ENCODE measurements around the gene OTUB2. TPM values are rescaled to one million over a fixed set of nuclear protein-coding genes. Genes with fewer than 3 reads are reported as not detected.

Gene OTUB2
- total RNA-seq, 6 experiments from 2014 or later, result 0.59 to 3.7 (median 0.85) TPM

DNA sequence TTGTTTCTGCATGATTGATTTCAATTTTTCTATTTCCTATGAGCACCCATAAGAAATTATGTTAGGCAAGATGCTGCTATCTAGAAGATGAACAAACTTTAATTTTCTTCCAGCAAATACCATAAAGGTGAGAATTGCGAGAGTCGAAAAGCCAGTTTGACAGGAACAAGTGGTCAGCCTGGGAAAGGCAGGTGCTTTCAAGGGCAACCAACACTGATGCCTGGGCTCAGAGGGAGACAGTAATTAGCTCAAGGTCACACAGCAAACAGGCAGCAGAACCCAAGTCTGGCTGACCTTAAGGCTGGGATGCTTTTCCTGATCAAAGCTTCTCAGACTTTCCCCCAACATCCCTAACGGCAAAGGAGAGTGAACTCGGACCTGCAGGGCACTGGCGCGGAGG, 6.8 kb upstream of the OTUB2 start:
- WGBS (ENCODE audit: insufficient coverage, low coverage, low lambda C conversion rate, missing lambda C conversion rate), result 64% methylated on average over 3 of the region's 6 CpGs
- Histone ChIP-seq H3K27ac (no peak overlapping the region), H3K36me3 (no peaks in the 10 kb centered on the region), H3K4me3 (no peak overlapping the region), H3K4me1 (no peaks in the 10 kb centered on the region), H3K9me3 (no peaks in the 10 kb centered on the region), H3K27me3 (no peaks in the 10 kb centered on the region)
- DNase-seq (no peak), ATAC-seq (no peak)
- intact Hi-C loops (cut with DNase I), result no loop called here
- no peak for TF ChIP-seq POLR2A (IDR thresholded peaks at IDR 0.05)
- TF ChIP-seq, protein P1, sequence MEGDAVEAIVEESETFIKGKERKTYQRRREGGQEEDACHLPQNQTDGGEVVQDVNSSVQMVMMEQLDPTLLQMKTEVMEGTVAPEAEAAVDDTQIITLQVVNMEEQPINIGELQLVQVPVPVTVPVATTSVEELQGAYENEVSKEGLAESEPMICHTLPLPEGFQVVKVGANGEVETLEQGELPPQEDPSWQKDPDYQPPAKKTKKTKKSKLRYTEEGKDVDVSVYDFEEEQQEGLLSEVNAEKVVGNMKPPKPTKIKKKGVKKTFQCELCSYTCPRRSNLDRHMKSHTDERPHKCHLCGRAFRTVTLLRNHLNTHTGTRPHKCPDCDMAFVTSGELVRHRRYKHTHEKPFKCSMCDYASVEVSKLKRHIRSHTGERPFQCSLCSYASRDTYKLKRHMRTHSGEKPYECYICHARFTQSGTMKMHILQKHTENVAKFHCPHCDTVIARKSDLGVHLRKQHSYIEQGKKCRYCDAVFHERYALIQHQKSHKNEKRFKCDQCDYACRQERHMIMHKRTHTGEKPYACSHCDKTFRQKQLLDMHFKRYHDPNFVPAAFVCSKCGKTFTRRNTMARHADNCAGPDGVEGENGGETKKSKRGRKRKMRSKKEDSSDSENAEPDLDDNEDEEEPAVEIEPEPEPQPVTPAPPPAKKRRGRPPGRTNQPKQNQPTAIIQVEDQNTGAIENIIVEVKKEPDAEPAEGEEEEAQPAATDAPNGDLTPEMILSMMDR (IDR thresholded peaks at IDR 0.05), result no peak

DNA sequence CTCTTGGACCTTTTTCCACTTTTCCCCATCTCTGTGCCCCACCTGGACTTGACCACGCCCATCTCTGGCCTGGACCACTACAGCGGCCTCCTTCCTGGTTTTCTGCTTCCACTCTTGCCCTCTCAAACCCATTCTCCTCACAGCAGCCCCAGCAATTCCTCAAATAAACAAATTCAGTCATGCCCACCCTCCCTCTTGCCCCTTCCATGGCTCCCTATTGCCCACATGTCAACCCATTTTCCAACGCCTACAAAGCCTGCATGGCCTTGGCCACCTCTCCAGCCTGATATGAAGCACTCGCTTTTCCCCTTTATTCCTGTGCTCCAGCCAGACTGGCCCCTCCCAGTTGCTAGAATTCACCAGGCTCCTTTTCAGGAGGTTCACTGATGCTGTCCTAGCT, 5.9 kb upstream of the OTUB2 start:
- no peak for TF ChIP-seq POLR2A (IDR thresholded peaks at IDR 0.05)
- TF ChIP-seq, protein P1 (IDR thresholded peaks at IDR 0.05), result no peak
- H3K27me3 ChIP-seq, result no peaks in the 10 kb centered on the region
- no peak for ATAC-seq
- no peaks in the 10 kb centered on the region for H3K4me1 ChIP-seq
- no peaks in the 10 kb centered on the region for H3K9me3 ChIP-seq
- H3K27ac ChIP-seq, result no peak overlapping the region
- H3K4me3 ChIP-seq, result no peak overlapping the region
- intact Hi-C loops (cut with DNase I), result no loop called here
- WGBS (ENCODE audit: insufficient coverage, low coverage, low lambda C conversion rate, missing lambda C conversion rate), result 85% methylated on average over 4 of the region's 4 CpGs
- DNase-seq, result no peak
- no peaks in the 10 kb centered on the region for H3K36me3 ChIP-seq

DNA sequence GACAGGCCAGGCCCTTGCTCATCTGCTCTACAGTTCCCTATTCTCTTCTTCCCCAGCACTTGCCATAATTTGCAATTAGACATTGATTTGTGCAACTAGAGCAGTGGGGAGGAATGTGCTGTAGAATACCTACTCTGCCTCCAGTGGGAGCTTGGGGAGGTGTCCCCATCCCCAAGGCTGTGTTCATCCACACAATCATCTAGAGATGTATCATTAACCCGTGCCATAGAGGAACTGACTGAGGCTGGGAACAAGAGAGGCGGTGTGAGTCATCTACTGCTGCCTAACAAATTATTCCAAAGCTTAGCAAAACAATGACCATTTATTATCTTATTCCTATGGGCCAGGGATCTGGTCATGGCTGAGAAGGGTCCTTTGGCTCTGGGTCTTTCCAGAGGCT, 5.1 kb upstream of the OTUB2 start:
- no peak overlapping the region for H3K27ac ChIP-seq
- WGBS (ENCODE audit: insufficient coverage, low coverage, low lambda C conversion rate, missing lambda C conversion rate), result 40% methylated on average over 1 of the region's 2 CpGs
- DNase-seq, result no peak
- no peaks in the 10 kb centered on the region for H3K27me3 ChIP-seq
- no peak for ATAC-seq
- H3K9me3 ChIP-seq, result no peaks in the 10 kb centered on the region
- no peaks in the 10 kb centered on the region for H3K36me3 ChIP-seq
- no peak for TF ChIP-seq POLR2A (IDR thresholded peaks at IDR 0.05)
- TF ChIP-seq, protein P1 (IDR thresholded peaks at IDR 0.05), result no peak
- H3K4me3 ChIP-seq, result no peak overlapping the region
- intact Hi-C loops (cut with DNase I), result no loop called here
- peaks cover 0 to 1% (median 0%) of the 10 kb centered on the region in 4 donors for H3K4me1 ChIP-seq

DNA sequence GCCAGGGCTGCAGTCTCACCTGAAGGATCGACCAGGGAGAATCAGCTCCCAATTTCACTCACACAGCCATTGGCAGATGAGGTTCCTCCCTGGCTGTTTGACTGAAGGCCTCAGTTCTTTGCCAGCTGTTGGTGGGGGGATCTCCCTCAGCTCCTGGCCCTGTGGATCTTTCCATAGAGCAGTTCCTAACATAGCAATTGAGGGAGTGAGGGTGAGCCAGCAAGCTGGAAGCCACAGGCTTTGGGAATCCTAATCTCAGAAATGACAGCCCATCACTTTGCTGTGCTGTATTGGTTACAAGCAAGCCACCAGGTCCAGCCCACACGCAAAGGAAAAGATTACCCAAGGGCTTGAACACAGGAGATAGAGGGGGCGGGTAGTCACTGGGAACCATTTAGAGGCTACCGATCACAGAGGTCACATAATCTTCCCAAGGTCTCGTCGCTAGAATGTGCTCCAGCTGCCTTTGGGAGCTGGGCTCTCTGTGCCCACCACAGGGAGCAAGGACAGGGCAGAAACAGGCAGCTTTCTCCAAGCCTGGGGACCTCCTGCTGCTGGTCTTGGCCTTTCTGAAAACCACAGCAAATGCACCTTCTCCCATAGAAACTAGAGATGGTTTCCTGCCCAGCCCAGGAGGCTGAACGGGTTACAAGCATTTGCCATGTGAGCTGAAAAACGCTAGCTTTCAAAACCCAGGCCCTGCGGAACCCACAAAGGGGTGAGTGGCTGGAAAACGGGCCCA, 4.6 kb upstream of the OTUB2 start:
- Histone ChIP-seq H3K27me3 (no peaks in the 10 kb centered on the region), H3K36me3 (no peaks in the 10 kb centered on the region), H3K4me1 (peaks cover 0 to 1% (median under 1%) of the 10 kb centered on the region in 4 donors), H3K9me3 (no peaks in the 10 kb centered on the region), H3K27ac (no peak overlapping the region), H3K4me3 (no peak overlapping the region)
- 45% methylated on average over 4 of the region's 10 CpGs for WGBS (ENCODE audit: insufficient coverage, low coverage, low lambda C conversion rate, missing lambda C conversion rate)
- DNase-seq (no peak), ATAC-seq (no peak)
- TF ChIP-seq POLR2A (IDR thresholded peaks at IDR 0.05), result no peak
- TF ChIP-seq, protein P1 (IDR thresholded peaks at IDR 0.05), result no peak
- intact Hi-C loops (cut with DNase I), result no loop called here

Measured in right lobe of liver (tissue), 6 donors.